ENCODE results near the gene SELL. TPM values are rescaled to one million over a fixed set of nuclear protein-coding genes. Genes with fewer than 3 reads are reported as not detected.

SELL gene
- polyA plus RNA-seq, 1 of the 3 experiments (the other 2 are of a cell fraction) = 0.58 TPM

GRCh38 chr1:169727307-169727706 lies 15.9 kb upstream of the SELL start:
- no peaks in the 10 kb centered on the region for H3K27me3 ChIP-seq (ENCODE audit: insufficient read depth)
- no peaks in the 10 kb centered on the region; a peak in 2 of 4 replicates for H3K4me1 ChIP-seq (ENCODE audit: control insufficient read depth in 1 of 2, insufficient read depth in 2 of 2, low read depth in 1 of 2, low read length in 1 of 2)
- no peak overlapping the region for H3K4me2 ChIP-seq
- no peaks in the 10 kb centered on the region for H3K9me3 ChIP-seq
- DNase-seq = no peak
- H3K9ac ChIP-seq = no peak overlapping the region
- ChIA-PET CTCF (interaction anchor here (0.8 kb wide), 1 partner anchor 22 kb away, joined by 3 read pairs; no protein-coding TSS in a partner anchor), POLR2A (interaction anchor here (0.6 kb wide), 1 partner anchor 1197 kb away, joined by 3 read pairs; no protein-coding TSS in a partner anchor)
- H4K20me1 ChIP-seq (ENCODE audit: insufficient read depth) = no peaks in the 10 kb centered on the region
- no peak overlapping the region for H3K27ac ChIP-seq (ENCODE audit: low read depth in 2 of 2, low read length in 1 of 2)
- no peaks in the 10 kb centered on the region for H3F3A ChIP-seq (replicated peaks; ENCODE audit: insufficient read depth)
- H3K79me2 ChIP-seq (ENCODE audit: insufficient read depth) = no peaks in the 10 kb centered on the region
- H2AFZ ChIP-seq (ENCODE audit: low read depth) = no peak overlapping the region
- H3K4me3 ChIP-seq (ENCODE audit: low read depth in 2 of 2, low read length in 1 of 2) = no peak overlapping the region
- H3K36me3 ChIP-seq (replicated peaks in 1 of 2; ENCODE audit: control insufficient read depth in 1 of 2, insufficient read depth in 2 of 2, low read length in 1 of 2) = no peaks in the 10 kb centered on the region
- TF ChIP-seq GATA2 (CRISPR knock-in tag; IDR thresholded peaks at IDR 0.05) (no peak), IRF3 (IDR thresholded peaks at IDR 0.05; ENCODE audit: low read depth, low read length) (no peak), FOXM1 (IDR thresholded peaks at IDR 0.05; ENCODE audit: low read depth) (no peak), NRF1 (IDR thresholded peaks at IDR 0.05; ENCODE audit: low read depth, low read length) (no peak), PBX3 (IDR thresholded peaks at IDR 0.05) (no peak), TEAD4 (IDR thresholded peaks at IDR 0.05; ENCODE audit: borderline replicate concordance, insufficient read depth) (no peak), RXRA (IDR thresholded peaks at IDR 0.05; ENCODE audit: borderline replicate concordance, low read depth) (no peak), CTCF (IDR thresholded peaks at IDR 0.05) (no peak), SIN3A (IDR thresholded peaks at IDR 0.05; ENCODE audit: borderline replicate concordance, low read depth, low read length) (no peak), CHD2 (IDR thresholded peaks at IDR 0.05; ENCODE audit: low read length, partially characterized antibody) (no peak), REST (IDR thresholded peaks at IDR 0.05; ENCODE audit: low read depth, low read length) (no peak), YY1 (IDR thresholded peaks at IDR 0.05; ENCODE audit: low read depth) (no peak), MEF2A (IDR thresholded peaks at IDR 0.05; ENCODE audit: borderline replicate concordance, low read depth) (no peak), SMC3 (IDR thresholded peaks at IDR 0.05; ENCODE audit: low read depth, low read length) (no peak), JUND (IDR thresholded peaks at IDR 0.05) (no peak), TCF12 (IDR thresholded peaks at IDR 0.05) (no peak), FOSL2 (IDR thresholded peaks at IDR 0.05; ENCODE audit: borderline replicate concordance, low read depth) (no peak), MAX (IDR thresholded peaks at IDR 0.05; ENCODE audit: low read depth) (no peak)
- no peaks in the 10 kb centered on the region for H3K9me2 ChIP-seq
- WGBS (ENCODE audit: low lambda C conversion rate) = 57% methylated on average over 6 of the region's 6 CpGs
